A673 (cell line): ENCODE data around the gene GPR158. TPM values are rescaled to one million over a fixed set of nuclear protein-coding genes. Genes with fewer than 3 reads are reported as not detected.

Experiments
- BruUV-seq: library from RNA; stranded (reverse); fragments of 400-500 nt; replicated peaks from 2 replicates; lab custom pipeline; 2021; lab: Mats Ljungman, UMichigan
- CTCF ChIA-PET: fragments of 300-600 bp; sonication (Branson Sonifier 250); formaldehyde crosslinking; loops from one replicate; lab custom pipeline; 2022; ENCODE audit warnings: antibody characterized with exemption; lab: Charles Lee
- POLR2A ChIA-PET: fragments of 300-600 bp; sonication (Branson Sonifier 250); formaldehyde crosslinking; loops from one replicate; lab custom pipeline; 2022; ENCODE audit warnings: antibody characterized with exemption; ENCODE audit not compliant: low non-redundant PET; lab: Charles Lee
- DNase-seq: peaks from one replicate; pipeline ENCODE4 v3.0.0-alpha.2; 2015; ENCODE audit warnings: low spot score
- H3K27ac ChIP-seq: fragments of 200-600 bp; sonication (generic); 2 replicates; pipeline ENCODE4 v1.5.1; 2016; ENCODE audit warnings: mixed run types, low read depth, mild to moderate bottlenecking, mixed read lengths, antibody characterized with exemption, low read length; ENCODE audit not compliant: poor library complexity, severe bottlenecking
- H3K27me3 ChIP-seq: fragments of 200-600 bp; sonication (generic); replicated peaks from 2 replicates; pipeline ENCODE4 v1.6.1; 2017; ENCODE audit warnings: mixed run types, low read depth, mild to moderate bottlenecking, mixed read lengths, antibody characterized with exemption, low read length; ENCODE audit not compliant: insufficient read depth, poor library complexity
- H3K36me3 ChIP-seq: fragments of 200-600 bp; sonication (generic); 2 replicates; pipeline ENCODE4 v1.6.1; 2016; ENCODE audit warnings: mixed run types, mild to moderate bottlenecking, mixed read lengths, antibody characterized with exemption, low read length; ENCODE audit not compliant: insufficient read depth, poor library complexity, severe bottlenecking
- H3K4me1 ChIP-seq: fragments of 200-600 bp; sonication (generic); 2 replicates; pipeline ENCODE4 v1.6.1; 2017; ENCODE audit warnings: mixed run types, mild to moderate bottlenecking, mixed read lengths, antibody characterized with exemption, low read length; ENCODE audit not compliant: insufficient read depth, poor library complexity, severe bottlenecking
- H3K4me3 ChIP-seq: fragments of 200-600 bp; sonication (generic); 2 replicates; pipeline ENCODE4 v1.5.1; 2016; ENCODE audit warnings: low read depth, mixed run types, mild to moderate bottlenecking, mixed read lengths, low read length; ENCODE audit not compliant: poor library complexity, severe bottlenecking
- H3K9me3 ChIP-seq: fragments of 200-600 bp; sonication (generic); 2 replicates; pipeline ENCODE4 v1.6.1; 2016; ENCODE audit warnings: mixed run types, low read depth, mild to moderate bottlenecking, mixed read lengths, antibody characterized with exemption, low read length; ENCODE audit not compliant: poor library complexity, severe bottlenecking
- EZH2 ChIP-seq: fragments of 200-600 bp; sonication (generic); IDR thresholded peaks from 2 replicates; pipeline ENCODE4 v1.6.1; 2017; ENCODE audit warnings: borderline replicate concordance, low read depth, mild to moderate bottlenecking, mixed read lengths, antibody characterized with exemption, low read length; ENCODE audit not compliant: poor library complexity, severe bottlenecking
- intact Hi-C: fragments of 100-400 bp; cut with micrococcal nuclease; formaldehyde crosslinking; loops from one replicate; pipeline ENCODE4 v1.10.0; 2022; ENCODE audit not compliant: unreplicated experiment
- total RNA-seq: library from RNA; stranded (reverse); gene quantifications from 2 replicates; pipeline ENCODE4 v1.2.3, GENCODE V29; 2021
- TF ChIP-seq, protein P1 (sequence below): fragments of 300-800, 200-600 bp; sonication (generic); conservative IDR thresholded peaks from 2 replicates; pipeline ENCODE4 v1.5.1; 2017; ENCODE audit warnings: low read depth, mild to moderate bottlenecking, antibody characterized with exemption, low read length, moderate library complexity, mixed read lengths

GPR158 gene
- total RNA-seq, 1 experiment from 2014 or later: not detected

- TF ChIP-seq, protein P1, sequence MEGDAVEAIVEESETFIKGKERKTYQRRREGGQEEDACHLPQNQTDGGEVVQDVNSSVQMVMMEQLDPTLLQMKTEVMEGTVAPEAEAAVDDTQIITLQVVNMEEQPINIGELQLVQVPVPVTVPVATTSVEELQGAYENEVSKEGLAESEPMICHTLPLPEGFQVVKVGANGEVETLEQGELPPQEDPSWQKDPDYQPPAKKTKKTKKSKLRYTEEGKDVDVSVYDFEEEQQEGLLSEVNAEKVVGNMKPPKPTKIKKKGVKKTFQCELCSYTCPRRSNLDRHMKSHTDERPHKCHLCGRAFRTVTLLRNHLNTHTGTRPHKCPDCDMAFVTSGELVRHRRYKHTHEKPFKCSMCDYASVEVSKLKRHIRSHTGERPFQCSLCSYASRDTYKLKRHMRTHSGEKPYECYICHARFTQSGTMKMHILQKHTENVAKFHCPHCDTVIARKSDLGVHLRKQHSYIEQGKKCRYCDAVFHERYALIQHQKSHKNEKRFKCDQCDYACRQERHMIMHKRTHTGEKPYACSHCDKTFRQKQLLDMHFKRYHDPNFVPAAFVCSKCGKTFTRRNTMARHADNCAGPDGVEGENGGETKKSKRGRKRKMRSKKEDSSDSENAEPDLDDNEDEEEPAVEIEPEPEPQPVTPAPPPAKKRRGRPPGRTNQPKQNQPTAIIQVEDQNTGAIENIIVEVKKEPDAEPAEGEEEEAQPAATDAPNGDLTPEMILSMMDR: no peak
- TF ChIP-seq EZH2: no peak
- intact Hi-C loops: no loop called here
- BruUV-seq: no TSS peak
Observed at GRCh38 chr10:25436431-25436830, 261.6 kb downstream of the GPR158 start.

DNA sequence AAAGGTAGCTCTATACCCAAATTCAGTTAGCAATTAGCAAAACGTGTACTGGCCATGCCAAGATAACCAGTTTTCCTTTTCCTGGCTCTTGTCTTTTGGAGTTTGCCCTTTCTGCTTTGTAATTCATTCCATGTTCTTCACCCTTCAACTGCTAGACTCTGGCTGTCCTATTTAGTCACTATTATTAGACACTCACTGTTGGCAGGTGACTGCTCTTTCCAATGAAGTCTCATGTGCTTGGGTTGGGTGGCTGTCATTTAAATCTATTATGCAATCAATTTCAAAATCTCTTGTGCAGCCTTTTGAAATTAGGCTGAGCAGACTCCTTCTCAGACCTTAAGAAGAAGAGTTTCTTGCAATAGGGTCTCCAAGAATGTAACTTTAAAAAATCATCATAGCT, 266.5 kb downstream of the GPR158 start:
- Histone ChIP-seq H3K4me3 (no peak overlapping the region), H3K9me3 (no peaks in the 10 kb centered on the region), H3K27me3 (no peaks in the 10 kb centered on the region), H3K27ac (no peak overlapping the region), H3K4me1 (no peaks in the 10 kb centered on the region), H3K36me3 (no peaks in the 10 kb centered on the region)
- POLR2A ChIA-PET: no interaction called here
- no peak for DNase-seq
- intact Hi-C loops: no loop called here
- CTCF ChIA-PET: no interaction called here
- TF ChIP-seq EZH2: no peak
- TF ChIP-seq, protein P1: no peak
- BruUV-seq: no TSS peak

More at GRCh38 chr10:25436431-25436830, 261.6 kb downstream of the GPR158 start:
- ChIA-PET POLR2A (no interaction called here), CTCF (no interaction called here)
- H3K27ac ChIP-seq: no peak overlapping the region
- no peak for DNase-seq
- no peaks in the 10 kb centered on the region for H3K36me3 ChIP-seq
- no peaks in the 10 kb centered on the region for H3K4me1 ChIP-seq
- H3K9me3 ChIP-seq: no peaks in the 10 kb centered on the region
- H3K27me3 ChIP-seq: no peaks in the 10 kb centered on the region
- H3K4me3 ChIP-seq: no peak overlapping the region

DNA sequence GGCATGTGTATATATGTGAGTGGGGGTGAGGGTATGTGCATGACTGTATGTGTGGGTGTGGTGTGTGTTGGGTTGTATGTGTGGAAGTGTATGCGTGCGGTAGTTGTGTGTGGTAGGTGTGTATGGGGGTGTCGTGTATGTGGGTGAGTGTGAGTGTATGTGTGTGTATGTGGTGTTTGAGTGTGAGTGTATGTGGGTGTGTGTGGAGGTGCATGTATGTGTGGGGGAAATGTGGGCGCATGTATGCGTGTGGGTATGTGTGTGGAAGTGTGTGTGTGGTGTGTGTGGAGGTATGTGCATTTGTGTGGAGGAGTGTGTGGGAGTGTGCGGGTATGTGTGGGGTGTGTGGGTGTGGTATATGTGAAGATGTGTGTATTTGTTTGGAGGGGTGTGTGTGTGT, 269.5 kb downstream of the GPR158 start:
- H3K4me1 ChIP-seq: no peaks in the 10 kb centered on the region
- intact Hi-C loops: no loop called here
- TF ChIP-seq, protein P1: no peak
- TF ChIP-seq EZH2: no peak
- no TSS peak for BruUV-seq
- DNase-seq: no peak
- POLR2A ChIA-PET: no interaction called here
- no peaks in the 10 kb centered on the region for H3K9me3 ChIP-seq
- no peaks in the 10 kb centered on the region for H3K27me3 ChIP-seq
- no peaks in the 10 kb centered on the region for H3K36me3 ChIP-seq
- H3K27ac ChIP-seq: no peak overlapping the region
- H3K4me3 ChIP-seq: no peak overlapping the region
- CTCF ChIA-PET: no interaction called here
